DMS153 treated with DMSO at 0.1 percent for 48 hours (cell line): ENCODE measurements around the gene DUOX2.
"Not testable (repeated sequence)": the region's sequence is repeated elsewhere in the genome, so short reads cannot be mapped to it uniquely, and the experiment has no call there.

Source experiments
- DNase-seq: peaks from one replicate; lab custom pipeline; 2025; ENCODE audit not compliant: unreplicated experiment; lab: John Stamatoyannopoulos, UW

Gene DUOX2

DNA sequence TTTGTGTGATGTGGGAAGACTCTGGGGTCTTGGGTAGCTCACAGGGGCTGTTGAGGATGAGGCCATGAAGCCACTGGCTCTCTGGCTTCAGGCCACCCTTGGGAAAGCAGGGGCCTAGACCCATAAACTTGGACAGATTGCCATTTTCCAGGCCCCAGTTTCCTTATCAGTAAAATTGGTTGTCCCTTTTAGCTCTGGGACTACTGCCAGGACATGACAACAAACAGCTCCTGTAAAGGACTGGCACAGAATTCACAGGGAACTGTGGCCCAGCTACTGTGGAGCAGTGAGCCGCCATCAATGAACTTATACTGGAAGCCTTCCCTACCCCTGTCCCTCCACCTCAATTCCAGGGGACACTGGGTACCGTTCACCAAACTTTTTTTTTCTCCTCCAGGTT, 36.6 kb downstream of the DUOX2 start:
- not testable (repeated sequence) for DNase-seq

DNA sequence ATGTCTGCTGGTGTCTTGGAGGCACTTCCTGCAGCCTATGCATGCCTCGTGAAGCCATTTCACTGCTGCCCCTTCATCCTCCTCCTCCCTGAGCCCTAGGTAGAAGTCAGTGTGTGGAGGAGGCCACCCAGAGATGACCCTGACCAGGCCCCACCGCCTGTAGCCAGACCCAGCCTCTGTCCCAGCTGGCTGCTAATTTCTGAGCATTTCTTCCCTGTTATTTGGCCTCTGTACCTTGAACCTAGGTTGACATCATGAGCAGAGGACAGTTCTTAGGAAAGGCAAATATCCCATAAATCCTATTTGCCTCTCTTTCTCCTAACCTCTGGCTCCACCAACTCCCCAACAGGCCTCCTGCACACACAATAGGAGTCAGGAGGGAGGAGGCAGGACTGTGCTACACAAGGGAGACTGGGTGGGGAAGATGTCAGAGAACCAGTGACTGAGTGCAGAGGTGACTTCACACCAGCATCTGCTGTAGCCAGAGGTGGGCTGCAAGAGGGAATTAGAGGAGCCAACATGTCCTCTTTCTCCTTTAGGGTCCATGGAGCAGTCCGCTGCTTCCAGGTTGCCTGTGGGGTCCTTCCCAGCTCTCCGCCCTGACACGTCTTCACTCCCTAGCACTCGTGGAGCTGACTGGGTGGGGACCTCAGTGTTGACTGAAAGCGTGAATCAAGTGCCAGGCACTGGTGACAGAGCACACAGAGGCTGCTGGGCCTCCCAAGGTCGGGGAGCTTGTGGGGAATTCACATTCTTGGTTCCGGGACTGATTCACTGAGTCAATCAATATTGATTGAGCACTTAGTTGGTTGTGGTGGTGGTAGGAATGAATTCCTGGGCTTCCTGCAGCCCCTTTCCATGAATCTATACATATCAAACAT, 38.3 kb downstream of the DUOX2 start:
- not testable (repeated sequence) for DNase-seq

DNA sequence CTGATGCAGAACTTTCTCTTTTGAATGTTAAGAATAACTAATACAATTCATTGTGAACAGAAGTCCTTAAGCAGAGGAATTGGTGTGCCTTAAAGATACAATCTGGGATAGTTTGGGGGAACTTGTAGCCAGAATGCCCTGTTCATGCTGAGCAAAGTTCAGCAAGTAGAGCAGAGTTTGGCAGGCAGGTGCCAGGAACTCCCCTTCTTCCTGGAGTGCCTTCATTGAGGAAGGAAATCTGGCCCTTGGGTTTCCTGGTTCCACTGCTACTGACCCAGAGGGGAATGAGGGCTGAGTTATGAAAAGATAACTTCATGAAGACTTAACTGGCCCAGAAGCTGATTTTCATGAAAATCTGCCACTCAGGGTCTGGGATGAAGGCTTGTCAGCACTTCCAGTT, 40.4 kb downstream of the DUOX2 start:
- DNase-seq, result not testable (repeated sequence)

DNA sequence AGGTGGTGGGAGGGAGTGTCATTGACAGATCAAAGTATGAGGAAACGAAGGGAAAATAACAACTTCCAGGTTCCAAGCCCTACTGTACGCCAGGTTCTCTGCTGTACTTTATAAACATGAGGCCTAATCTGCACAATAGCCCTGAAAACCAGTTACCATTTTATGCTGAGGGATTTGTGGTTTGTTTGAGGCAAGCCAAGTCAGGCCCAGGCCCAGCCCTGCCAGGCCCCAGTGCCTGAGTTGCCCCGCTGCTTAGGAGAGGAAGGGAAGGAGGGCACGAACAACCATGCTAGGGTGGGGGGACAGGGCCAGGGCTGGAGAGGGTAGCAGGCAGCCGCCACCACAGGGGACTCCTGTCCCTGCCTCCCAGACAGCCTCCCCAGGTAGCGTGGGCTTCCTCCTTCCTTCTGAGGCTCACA, 44.0 kb downstream of the DUOX2 start:
- not testable (repeated sequence) for DNase-seq

DNA sequence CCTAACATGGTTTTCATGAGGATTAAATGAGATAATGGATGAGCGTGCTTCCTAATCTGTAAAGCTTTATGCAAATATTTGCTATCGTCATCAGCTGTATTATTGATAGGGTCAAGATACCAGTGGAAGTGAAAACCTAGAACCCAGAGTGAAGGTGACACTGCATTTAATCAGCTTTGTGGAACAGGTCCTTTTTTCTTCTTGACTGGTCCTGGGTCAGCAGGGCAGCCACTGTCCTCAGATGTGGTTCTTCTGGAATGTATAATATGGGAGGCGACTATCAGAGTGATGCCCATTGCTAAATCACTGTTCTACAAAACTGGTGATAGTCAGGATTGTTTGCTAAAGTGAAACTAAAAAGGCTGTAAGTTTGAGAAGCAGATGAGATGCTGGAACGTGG, 49.6 kb downstream of the DUOX2 start:
- DNase-seq, result no peak

DNA sequence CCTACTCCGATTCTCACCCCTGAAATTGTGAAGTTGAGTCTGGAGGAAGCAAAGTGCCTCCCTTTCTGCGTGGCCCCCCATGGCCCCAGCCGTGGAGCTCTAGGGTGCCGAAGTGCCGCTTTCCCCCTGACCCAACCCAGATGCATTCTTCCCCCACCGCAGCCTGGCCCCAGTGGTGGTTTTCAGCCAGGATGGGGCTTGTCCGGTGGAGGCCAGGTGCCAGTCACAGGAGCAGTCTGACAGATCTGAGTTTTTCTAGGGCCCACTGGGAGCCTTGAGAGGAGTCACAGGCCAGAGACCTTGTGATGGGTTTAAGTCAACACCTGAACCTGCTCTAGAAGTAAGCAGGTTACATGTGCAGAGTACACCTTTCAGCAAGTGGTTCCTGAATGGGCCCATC, 51.7 kb downstream of the DUOX2 start:
- DNase-seq, result not testable (repeated sequence)

DNA sequence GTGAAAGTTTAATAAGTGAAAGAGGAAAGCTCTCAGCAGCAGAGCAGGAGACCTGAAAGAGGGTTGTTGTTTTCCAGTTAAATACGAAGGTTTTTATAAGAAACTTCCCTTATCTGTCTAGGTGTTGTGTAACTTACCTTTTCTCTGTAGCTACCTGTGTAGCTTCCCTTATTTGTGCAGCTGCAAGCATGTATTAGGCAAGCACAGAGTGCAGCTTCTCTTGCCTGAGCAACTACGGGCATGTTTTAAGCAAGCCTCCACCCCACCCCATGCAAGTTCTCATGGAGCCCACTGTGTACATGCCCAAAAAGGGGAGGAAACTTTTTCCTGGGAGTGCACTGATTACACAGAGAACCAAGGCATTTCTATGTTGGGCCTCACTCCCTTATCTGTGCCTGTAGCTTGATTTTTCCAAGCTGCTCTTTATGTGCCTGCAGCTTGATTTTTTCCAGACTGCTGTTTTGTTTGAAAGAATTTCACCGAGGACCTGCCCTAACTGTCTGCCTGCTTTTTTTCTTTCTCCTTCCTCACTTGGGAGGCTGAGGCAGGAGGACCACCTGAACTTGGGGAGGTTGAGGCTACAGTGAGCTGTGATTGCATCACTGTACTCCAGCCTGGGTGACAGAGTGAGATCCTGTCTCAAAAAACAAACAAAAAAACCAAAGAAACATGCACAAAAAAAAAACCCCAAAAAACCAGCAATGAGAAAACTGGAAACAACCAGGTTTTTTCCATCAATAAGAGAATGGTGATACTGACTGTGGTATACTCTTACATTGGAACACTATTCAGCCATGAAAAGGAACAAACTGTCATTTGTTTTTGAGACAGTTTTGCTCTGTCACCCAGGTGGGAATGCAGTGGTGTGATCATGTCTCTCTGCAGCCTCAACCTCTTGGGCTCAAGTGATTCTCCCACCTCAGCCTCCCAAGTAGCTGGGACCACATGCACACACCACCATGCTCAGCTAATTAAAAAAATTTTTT, 55.0 kb downstream of the DUOX2 start:
- not testable (repeated sequence) for DNase-seq

DNA sequence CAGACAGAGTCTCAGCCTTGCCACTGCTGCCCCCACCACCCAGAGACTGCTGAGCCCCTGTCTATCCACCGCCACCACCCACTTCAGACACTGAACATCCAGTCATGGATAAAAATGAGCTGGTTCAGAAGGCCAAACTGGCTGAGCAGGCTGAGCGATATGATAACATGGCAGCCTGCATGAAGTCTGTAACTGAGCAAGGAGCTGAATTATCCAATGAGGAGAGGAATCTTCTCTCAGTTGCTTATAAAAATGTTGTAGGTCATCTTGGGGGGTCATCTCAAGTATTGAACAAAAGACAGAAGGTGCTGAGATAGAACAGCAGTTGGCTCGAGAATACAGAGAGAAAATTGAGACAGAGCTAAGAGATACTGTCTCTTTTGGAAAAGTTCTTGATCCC, 61.3 kb downstream of the DUOX2 start:
- DNase-seq, result not testable (repeated sequence)

DNA sequence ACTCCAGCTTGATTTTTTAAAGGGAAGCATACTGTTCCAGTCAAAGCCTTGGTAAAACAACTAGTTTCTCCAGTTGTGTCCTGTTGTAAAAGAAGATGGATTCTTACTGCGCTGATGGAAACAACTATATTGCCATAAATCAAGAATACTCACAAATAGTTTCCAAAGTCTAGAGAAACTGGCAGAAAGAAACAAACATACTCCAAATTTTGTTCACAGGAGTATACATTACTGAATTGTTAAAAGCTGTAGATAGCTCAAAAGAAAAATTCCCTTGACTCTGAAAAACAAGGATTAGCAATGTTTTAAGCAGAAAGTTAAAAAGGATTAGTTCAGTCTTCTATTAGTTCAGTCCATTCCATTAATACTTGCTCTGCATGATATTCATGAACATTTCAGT, 63.4 kb downstream of the DUOX2 start:
- DNase-seq, result no peak

DNA sequence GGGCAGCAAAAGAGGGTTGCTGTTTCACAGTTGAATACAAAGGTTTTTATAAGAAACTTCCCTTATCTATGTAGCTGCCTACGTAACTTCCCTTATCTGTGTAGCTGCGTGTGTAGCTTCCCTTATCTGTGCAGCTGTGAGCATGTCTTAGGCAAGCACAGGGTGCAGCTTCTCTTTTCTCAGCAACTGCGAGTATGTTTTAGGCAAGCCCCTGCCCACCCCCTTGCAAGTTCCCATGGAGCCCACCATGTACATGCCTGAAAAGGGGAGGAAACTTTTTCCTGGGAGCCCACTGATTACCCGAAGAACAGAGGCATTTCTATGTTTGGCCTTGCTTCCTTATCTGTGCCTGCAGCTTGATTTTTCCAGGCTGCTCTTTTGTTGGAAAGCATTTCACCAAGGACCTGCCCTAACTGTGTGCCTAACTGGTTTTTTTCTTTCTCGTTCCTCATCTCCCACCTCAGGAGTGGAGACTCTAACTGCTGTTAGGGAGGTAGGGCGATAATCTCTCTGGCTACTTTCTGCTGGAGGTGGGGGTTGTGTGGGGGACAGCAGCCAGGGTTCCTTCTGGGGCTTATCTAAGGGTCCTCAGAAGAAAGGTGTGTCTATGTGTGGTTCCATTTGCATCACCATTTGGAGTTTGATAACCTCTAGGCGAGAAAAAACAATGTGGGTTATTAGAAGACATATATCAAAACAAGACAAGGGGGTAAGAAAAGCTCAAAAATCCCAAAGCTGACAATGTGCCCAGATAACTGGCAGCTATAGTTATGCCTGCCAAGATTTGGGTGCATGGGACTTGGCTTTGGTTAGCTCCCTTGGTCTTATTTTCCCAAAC, 65.0 kb downstream of the DUOX2 start:
- DNase-seq, result no peak

DNA sequence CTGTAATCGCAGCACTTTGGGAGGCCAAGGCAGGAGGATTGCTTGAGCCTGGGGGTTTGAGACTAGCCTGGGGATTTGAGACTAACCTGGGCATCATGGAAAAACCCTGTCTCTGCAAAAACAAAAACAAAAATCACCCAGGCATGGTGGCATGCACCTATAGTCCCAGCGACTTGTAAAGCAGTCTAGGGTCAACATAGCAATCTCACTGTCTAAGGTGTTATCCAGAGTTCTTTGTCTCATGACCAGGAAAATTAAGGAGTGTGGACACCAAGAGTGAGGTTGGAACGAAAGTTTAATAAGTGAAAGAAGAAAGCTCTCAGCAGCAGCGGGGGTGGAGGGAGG, 65.6 kb downstream of the DUOX2 start:
- DNase-seq, result not testable (repeated sequence)

DNA sequence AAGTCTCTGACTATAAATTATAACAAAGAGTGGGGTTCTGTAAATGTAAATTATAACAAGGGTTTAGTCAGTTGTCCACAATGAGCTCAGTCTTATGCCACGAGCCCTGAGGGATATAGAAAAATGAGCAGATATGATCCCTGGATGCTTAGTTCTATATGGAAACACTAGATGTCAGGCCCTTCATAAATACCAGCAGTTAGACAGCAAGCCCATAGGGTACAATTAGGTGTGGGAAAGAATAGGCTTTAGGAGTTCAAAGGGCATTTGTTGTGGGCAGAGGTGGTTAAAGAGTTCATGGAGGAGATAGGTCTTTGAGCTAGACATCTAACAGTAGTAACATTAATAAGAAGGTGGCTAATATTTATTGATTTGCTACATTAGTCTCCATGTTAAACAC, 69.7 kb downstream of the DUOX2 start:
- not testable (repeated sequence) for DNase-seq

DNA sequence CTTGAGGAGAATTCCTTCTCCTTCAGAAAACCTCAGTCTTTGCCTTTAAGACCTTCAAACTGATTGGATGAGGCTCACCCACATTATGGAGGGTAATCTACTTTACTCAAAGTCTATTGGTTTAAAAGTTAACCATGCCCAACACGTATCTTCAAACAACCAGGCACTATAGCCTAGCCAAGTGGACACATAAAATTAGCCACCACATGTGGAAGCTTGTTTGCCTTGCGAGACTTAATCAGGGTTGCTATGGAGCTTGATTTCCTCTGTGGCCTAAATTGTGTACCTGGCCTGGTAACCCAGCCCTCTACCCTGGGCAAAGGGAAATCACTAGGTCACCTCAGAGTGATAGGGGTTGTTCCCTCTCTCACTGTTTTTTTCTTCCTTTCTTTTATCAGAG, 71.1 kb downstream of the DUOX2 start:
- not testable (repeated sequence) for DNase-seq
